ENCODE measurements around the gene TAGLN2. TPM values are rescaled to one million over a fixed set of nuclear protein-coding genes. Genes with fewer than 3 reads are reported as not detected.

Gene TAGLN2
- total RNA-seq, 4 donors from 2014 or later, result 308 to 468 (median 357) TPM

- Histone ChIP-seq H3K36me3 (peaks cover 0 to 4% (median 0%) of the 10 kb centered on the region in 3 donors), H3K27ac (peak overlapping the region; percentile 25 to 68 (median 54)), H3K4me1 (peaks cover 23 to 86% (median 40%) of the 10 kb centered on the region in 3 donors), H3K27me3 (peaks cover 0 to 39% (median 0%) of the 10 kb centered on the region in 4 donors), H3K9me3 (no peaks in the 10 kb centered on the region), H3K4me3 (no peak overlapping the region)
- no peak for DNase-seq
- WGBS, 2 donors, result 72 to 74% methylated on average over 6 of the region's 6 CpGs
- intact Hi-C loops (cut with DNase I), result loop anchor here (10.0 kb wide), 1 partner anchor 146 kb away; the partner anchor contains the start of gene KCNJ9
- TF ChIP-seq POLR2A (IDR thresholded peaks at IDR 0.05) (no peak), CTCF (IDR thresholded peaks at IDR 0.05) (no peak)
Observed at GRCh38 chr1:159938905-159939677, 13.8 kb upstream of the TAGLN2 start.

- TF ChIP-seq POLR2A (IDR thresholded peaks at IDR 0.05) (no peak), CTCF (IDR thresholded peaks at IDR 0.05) (no peak)
- no peaks in the 10 kb centered on the region for H3K9me3 ChIP-seq
- peaks cover 0 to 31% (median 0%) of the 10 kb centered on the region in 4 donors for H3K27me3 ChIP-seq
- peak overlapping the region in 3 of 4 donors; percentile 25 to 68 (median 39) for H3K27ac ChIP-seq
- peaks cover 29 to 86% (median 33%) of the 10 kb centered on the region in 3 donors for H3K4me1 ChIP-seq
- H3K36me3 ChIP-seq, result peaks cover 0 to 4% (median 0%) of the 10 kb centered on the region in 3 donors
- DNase-seq, result no peak
- intact Hi-C loops (cut with DNase I), result loop anchor here (10.0 kb wide), 1 partner anchor 146 kb away; the partner anchor contains the start of gene KCNJ9
- WGBS, 2 donors, result 23% methylated on average over 5 to 7 of the region's 7 CpGs
- H3K4me3 ChIP-seq, result no peak overlapping the region
Observed at GRCh38 chr1:159938211-159938852, 13.0 kb upstream of the TAGLN2 start.

GRCh38 chr1:159937054-159937750 is 11.9 kb upstream of the TAGLN2 start:
- intact Hi-C loops (cut with DNase I), result loop anchor here (2.0 to 10.0 kb wide), 2 partner anchors 68 to 148 kb away; partner anchors contain the start of gene KCNJ9
- Histone ChIP-seq H3K36me3 (peaks cover 0 to 4% (median 0%) of the 10 kb centered on the region in 3 donors), H3K27ac (peak overlapping the region in 2 of 4 donors; percentile 0 to 18), H3K27me3 (peaks cover 0 to 20% (median 0%) of the 10 kb centered on the region in 4 donors), H3K4me3 (no peak overlapping the region), H3K9me3 (no peaks in the 10 kb centered on the region), H3K4me1 (peaks cover 35 to 86% (median 38%) of the 10 kb centered on the region in 3 donors)
- WGBS, 2 donors, result 35 to 46% methylated on average over 2 to 4 of the region's 4 CpGs
- no peak for DNase-seq
- TF ChIP-seq CTCF (IDR thresholded peaks at IDR 0.05) (no peak), POLR2A (IDR thresholded peaks at IDR 0.05) (no peak)

- peaks cover 0 to 12% (median 0%) of the 10 kb centered on the region in 4 donors for H3K27me3 ChIP-seq
- 43 to 51% methylated on average over 7 to 9 of the region's 16 CpGs for WGBS, 2 donors
- no peak overlapping the region for H3K4me3 ChIP-seq
- H3K27ac ChIP-seq, result peak overlapping the region in 2 of 4 donors; percentile 0 to 18
- peaks cover 35 to 86% (median 38%) of the 10 kb centered on the region in 3 donors for H3K4me1 ChIP-seq
- peaks cover 0 to 8% (median 0%) of the 10 kb centered on the region in 3 donors for H3K36me3 ChIP-seq
- TF ChIP-seq POLR2A (IDR thresholded peaks at IDR 0.05), result no peak
- TF ChIP-seq CTCF (IDR thresholded peaks at IDR 0.05), result peak; percentile 97 to 100 (median 98)
- intact Hi-C loops (cut with DNase I), result loop anchor here (2.0 to 10.0 kb wide), 2 partner anchors 68 to 148 kb away; partner anchors contain the start of gene KCNJ9
- H3K9me3 ChIP-seq, result no peaks in the 10 kb centered on the region
- no peak for DNase-seq
Observed at GRCh38 chr1:159936273-159936904, 11.1 kb upstream of the TAGLN2 start.
